VCaP (cell line): ENCODE data around the gene TMEM131.
A peak's percentile ranks its signal among the peaks of the same experiment; 100 is the strongest.
"Not testable (repeated sequence)": the region's sequence is repeated elsewhere in the genome, so short reads cannot be mapped to it uniquely, and the experiment has no call there.

Experiments
- H3K27ac ChIP-seq: fragments of 450-650 bp; 2 replicates; pipeline ENCODE4 v1.5.1; 2017
- TF ChIP-seq, protein P1 (sequence below): fragments of 450-650 bp; conservative IDR thresholded peaks from 2 replicates; pipeline ENCODE4 v1.5.1; 2017; ENCODE audit warnings: mild to moderate bottlenecking, moderate library complexity

The TMEM131 gene

DNA sequence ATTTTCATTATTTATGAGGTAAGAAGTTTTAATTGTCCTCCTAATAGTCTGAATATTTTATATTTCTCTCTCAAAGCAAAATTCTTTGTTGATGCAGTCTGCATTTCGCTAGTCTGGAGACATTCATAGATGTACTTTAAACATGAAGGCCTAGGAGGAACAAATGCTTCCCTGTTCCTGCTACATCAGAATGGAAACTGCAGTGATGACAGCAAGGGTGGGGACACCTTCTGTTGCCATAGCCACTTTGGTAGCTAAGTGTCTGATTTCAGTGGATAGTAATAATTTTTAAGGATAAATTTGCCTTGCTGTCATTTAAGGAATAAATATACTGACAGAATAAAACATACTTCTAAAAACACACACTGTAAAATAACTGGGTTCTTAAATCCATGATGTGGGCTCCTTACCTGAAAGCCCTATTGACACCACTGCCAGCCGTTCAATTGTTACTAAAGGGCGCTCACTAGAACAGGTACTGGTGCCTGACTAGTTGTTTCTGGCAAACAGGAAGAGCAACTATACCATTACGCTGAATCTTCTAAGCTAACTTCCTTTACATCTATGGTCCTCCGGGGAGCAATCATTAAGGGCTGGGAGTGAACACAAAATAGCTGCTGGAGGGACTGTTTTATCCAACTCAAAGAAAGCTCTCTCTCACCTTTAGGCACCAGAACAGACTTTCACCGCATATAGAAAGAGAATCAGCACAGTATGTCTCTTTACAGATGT lies 88.2 kb downstream of the TMEM131 start:
- TF ChIP-seq, protein P1, sequence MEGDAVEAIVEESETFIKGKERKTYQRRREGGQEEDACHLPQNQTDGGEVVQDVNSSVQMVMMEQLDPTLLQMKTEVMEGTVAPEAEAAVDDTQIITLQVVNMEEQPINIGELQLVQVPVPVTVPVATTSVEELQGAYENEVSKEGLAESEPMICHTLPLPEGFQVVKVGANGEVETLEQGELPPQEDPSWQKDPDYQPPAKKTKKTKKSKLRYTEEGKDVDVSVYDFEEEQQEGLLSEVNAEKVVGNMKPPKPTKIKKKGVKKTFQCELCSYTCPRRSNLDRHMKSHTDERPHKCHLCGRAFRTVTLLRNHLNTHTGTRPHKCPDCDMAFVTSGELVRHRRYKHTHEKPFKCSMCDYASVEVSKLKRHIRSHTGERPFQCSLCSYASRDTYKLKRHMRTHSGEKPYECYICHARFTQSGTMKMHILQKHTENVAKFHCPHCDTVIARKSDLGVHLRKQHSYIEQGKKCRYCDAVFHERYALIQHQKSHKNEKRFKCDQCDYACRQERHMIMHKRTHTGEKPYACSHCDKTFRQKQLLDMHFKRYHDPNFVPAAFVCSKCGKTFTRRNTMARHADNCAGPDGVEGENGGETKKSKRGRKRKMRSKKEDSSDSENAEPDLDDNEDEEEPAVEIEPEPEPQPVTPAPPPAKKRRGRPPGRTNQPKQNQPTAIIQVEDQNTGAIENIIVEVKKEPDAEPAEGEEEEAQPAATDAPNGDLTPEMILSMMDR = no peak
- H3K27ac ChIP-seq = peak overlapping the region; percentile 50; the same call in 1 of the 2 replicates

DNA sequence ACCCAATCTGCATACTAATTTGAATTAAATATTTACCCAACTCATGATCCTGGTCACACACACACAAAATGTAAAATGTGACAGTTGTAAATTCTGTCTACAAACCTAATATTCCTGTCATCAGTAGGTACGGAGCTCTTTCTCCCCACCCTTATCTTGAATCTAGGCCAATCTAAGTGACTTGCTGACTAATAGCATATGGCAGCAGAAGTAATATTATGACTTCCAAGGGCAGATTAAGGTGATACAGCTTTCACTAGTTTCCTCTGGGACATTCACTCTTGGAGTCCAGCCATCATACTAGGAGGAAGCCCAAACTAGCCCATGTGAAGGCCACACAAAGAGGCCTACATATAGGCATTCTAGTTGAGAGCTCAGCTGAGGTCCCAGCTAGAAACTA lies 89.4 kb downstream of the TMEM131 start:
- no peak overlapping the region for H3K27ac ChIP-seq
- TF ChIP-seq, protein P1 = no peak

DNA sequence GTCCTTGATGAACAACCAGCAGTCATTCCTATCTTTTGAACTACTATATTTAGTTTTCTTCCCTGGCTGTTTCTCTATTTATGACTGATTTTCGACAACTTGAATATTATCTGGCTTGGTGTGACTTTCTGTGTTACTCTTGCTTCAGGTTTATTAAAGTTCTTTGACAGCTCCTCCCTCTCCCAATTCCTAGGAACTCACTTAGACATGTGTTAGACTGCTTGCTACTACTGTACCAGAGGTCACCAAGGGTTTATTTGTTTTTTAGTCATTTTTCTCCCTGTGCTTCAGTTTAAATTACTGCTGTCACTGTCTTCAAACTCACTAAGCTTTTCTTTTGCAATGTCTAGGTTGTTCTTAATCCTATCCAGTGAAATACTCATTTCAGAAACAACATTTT lies 90.5 kb downstream of the TMEM131 start:
- TF ChIP-seq, protein P1 = no peak
- no peak overlapping the region for H3K27ac ChIP-seq

DNA sequence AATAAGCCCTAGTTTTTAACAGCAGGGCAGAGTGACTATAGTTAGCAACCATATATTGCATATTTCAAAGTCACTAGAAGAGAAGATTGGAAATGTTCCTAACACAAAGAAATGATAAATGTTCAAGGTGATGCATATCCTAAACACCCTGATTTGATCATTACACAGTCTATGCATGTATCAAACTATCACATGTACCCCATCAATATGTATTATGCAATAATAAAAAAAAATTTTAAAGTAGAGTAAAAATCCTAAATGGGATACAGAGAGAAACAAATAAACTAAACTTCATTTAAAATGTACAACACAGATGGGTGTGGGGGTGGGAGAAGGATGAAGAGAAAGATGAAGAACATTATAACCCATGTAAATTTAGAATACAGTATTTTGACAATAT lies 93.9 kb downstream of the TMEM131 start:
- no peak overlapping the region for H3K27ac ChIP-seq
- TF ChIP-seq, protein P1 = no peak

DNA sequence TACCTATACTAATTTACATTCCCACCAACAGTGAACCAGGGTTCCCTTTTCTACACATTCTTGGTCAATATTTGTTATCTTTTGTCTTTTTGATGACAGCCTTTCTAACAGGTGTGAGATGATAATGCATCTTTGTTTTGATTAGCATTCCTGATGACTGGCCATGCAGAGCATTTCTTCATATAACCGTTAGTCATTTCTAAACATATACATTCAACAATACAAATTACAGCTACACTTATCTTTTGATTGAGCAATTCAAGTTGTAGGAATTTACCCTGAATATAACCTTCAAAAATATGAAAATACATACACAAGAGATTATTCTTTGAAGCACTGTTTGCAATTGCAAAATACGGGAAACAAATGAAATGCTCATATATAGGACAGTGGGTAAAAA lies 94.9 kb downstream of the TMEM131 start:
- H3K27ac ChIP-seq = no peak overlapping the region
- TF ChIP-seq, protein P1 = no peak

DNA sequence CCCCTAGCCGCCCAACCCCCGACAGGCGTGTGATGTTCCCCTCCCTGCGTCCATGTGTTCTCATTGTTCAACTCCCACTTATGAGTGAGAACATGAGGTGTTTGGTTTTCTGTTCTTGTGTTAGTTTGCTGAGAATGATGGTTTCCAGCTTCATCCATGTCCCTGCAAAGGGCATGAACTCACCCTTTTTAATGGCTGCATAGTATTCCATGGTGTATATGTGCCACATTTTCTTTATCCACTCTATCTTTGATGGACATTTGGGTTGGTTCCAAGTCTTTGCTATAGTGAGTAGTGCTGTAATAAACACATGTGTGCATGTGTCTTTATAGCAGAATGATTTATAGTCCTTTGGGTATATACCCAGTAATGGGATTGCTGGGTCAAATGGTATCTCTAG lies 102.7 kb downstream of the TMEM131 start:
- H3K27ac ChIP-seq = not testable (repeated sequence)

DNA sequence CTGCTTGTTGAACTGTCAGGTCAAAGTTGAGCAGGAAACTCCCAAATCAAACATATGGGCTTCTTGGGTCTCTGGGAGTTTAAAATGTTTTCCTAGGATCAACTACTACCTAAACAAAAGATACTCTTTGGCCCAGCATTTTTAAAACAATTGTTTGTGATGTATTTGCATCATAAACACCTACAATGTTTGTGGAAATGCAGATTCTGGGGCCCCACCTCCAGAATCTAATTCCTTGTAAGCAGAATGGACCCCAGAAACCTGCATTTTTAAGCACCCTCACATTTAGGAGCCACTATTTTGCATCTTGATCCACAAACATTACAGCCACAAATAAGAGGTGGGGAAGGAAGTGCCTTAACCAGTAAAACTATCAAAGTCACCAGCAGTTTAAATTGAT lies 104.1 kb downstream of the TMEM131 start:
- no peak overlapping the region for H3K27ac ChIP-seq
- TF ChIP-seq, protein P1 = no peak

DNA sequence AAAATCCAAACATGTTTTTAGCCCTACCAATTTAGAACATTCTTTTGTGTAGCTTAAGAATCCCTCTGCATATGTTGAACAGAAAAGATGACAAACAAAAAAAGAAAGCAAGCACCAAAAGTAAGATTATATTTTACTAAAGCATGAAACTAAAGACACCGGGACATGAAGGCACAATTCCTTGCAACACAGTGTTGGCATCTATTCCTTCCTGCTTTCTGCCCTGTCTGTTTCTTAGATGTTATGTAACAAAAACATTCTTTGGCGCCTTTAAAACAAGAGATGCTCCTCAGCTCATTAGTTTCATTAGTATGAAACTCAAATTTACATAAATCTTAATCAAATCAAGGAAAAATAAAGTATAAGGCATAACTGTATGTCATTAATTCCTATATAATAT lies 106.6 kb downstream of the TMEM131 start:
- no peak overlapping the region for H3K27ac ChIP-seq
- TF ChIP-seq, protein P1 = no peak
